ENCODE results near the gene NBAS.

- TF ChIP-seq POLR2A (IDR thresholded peaks at IDR 0.05; ENCODE audit: extremely low read depth, insufficient read length): no peak
- no peak for TF ChIP-seq CTCF (IDR thresholded peaks at IDR 0.05; ENCODE audit: low read depth, low read length)
- TF ChIP-seq MAX (IDR thresholded peaks at IDR 0.05; ENCODE audit: low read depth, low read length): no peak
Measured at GRCh38 chr2:15506229-15506819, 54.8 kb downstream of the NBAS start.
